NCI-H1417 (cell line): ENCODE measurements around the gene TEKT2.

Experiments
- DNase-seq, 3 experiments: peaks; one replicate each; lab custom pipeline; 2025; lab: John Stamatoyannopoulos, UW

Gene TEKT2

GRCh38 chr1:36128126-36128904 lies 44.4 kb downstream of the TEKT2 start:
- no peak for DNase-seq

GRCh38 chr1:36128905-36129206 lies 45.0 kb downstream of the TEKT2 start:
- no peak for DNase-seq

GRCh38 chr1:36132029-36132428 lies 48.1 kb downstream of the TEKT2 start:
- DNase-seq: no peak

- no peak for DNase-seq
These were observed 49.6 kb downstream of the TEKT2 start for GRCh38 chr1:36133484-36133883.

GRCh38 chr1:36134031-36134430 lies 50.1 kb downstream of the TEKT2 start:
- no peak for DNase-seq

- peak; percentile 19 to 53 (median 25) for DNase-seq
These were observed 50.8 kb downstream of the TEKT2 start for GRCh38 chr1:36134505-36135329.

- DNase-seq: no peak
These were observed 51.4 kb downstream of the TEKT2 start for GRCh38 chr1:36135330-36135667.

GRCh38 chr1:36135796-36136195 lies 51.9 kb downstream of the TEKT2 start:
- DNase-seq: no peak

- no peak for DNase-seq
These were observed 52.6 kb downstream of the TEKT2 start for GRCh38 chr1:36136535-36136934.

- DNase-seq: no peak
These were observed 53.3 kb downstream of the TEKT2 start for GRCh38 chr1:36137226-36137625.

- peak in 2 of 3 experiments; percentile 59 to 71 for DNase-seq
These were observed 53.9 kb downstream of the TEKT2 start for GRCh38 chr1:36137776-36138175.
